HEK293T (cell line): ENCODE data around the gene CDKN2B.

ENCODE experiments used
- ARNT ChIP-seq: fragments of 450-650 bp; IDR thresholded peaks from 2 replicates; pipeline ENCODE4 v1.6.1; 2017; ENCODE audit warnings: mild to moderate bottlenecking
- BHLHE40 ChIP-seq: fragments of 450-650 bp; IDR thresholded peaks from 2 replicates; pipeline ENCODE4 v1.6.1; 2016; ENCODE audit warnings: mild to moderate bottlenecking, moderate library complexity, borderline replicate concordance
- ELF4 ChIP-seq: fragments of 450-650 bp; IDR thresholded peaks from 2 replicates; pipeline ENCODE4 v1.6.1; 2017; ENCODE audit warnings: antibody characterized with exemption
- FOXK2 ChIP-seq: fragments of 450-650 bp; IDR thresholded peaks from 2 replicates; pipeline ENCODE4 v1.6.1; 2016; ENCODE audit warnings: mild to moderate bottlenecking
- FOXM1 ChIP-seq: fragments of 450-650 bp; IDR thresholded peaks from 2 replicates; pipeline ENCODE4 v1.6.1; 2017; ENCODE audit warnings: mild to moderate bottlenecking, borderline replicate concordance
- HDGF ChIP-seq: fragments of 450-650 bp; IDR thresholded peaks from 2 replicates; pipeline ENCODE4 v1.6.1; 2017; ENCODE audit warnings: antibody characterized with exemption, borderline replicate concordance
- L3MBTL2 ChIP-seq: fragments of 450-650 bp; conservative IDR thresholded peaks from 2 replicates; pipeline ENCODE4 v1.6.1; 2016; ENCODE audit warnings: mild to moderate bottlenecking
- NFRKB ChIP-seq: fragments of 450-650 bp; IDR thresholded peaks from 2 replicates; pipeline ENCODE4 v1.6.1; 2016; ENCODE audit warnings: mild to moderate bottlenecking, moderate library complexity
- SP1 ChIP-seq: fragments of 450-650 bp; IDR thresholded peaks from 2 replicates; pipeline ENCODE4 v1.6.1; 2017
- TARDBP ChIP-seq: fragments of 450-650 bp; IDR thresholded peaks from 2 replicates; pipeline ENCODE4 v1.6.1; 2016

DNA sequence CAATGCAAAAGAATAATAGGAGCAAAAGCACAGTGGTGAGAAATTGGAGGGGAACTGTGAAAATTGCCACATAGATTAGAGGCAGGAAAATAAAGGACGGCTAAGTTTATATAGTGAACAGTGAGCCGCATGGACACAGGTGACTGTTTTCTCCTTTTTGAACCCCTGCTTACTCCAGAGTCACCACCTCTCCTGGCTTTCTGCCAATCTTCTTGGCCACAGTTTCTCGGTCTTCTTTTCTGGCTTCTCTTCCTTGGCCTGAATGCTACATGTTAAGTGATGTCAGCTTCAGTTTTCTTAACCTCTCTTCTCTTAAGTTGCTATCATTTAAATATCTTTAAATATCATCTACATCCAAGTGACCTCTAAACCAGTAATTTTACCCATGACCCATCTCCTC, 47.3 kb upstream of the CDKN2B start:
- TF ChIP-seq SP1 = no peak
- TF ChIP-seq TARDBP = no peak
- TF ChIP-seq HDGF = no peak
- TF ChIP-seq BHLHE40 = no peak
- no peak for TF ChIP-seq FOXM1
- no peak for TF ChIP-seq L3MBTL2
- no peak for TF ChIP-seq NFRKB
- no peak for TF ChIP-seq ARNT
- TF ChIP-seq ELF4 = no peak
- TF ChIP-seq FOXK2 = no peak
